Kidney (tissue), 14 donors: Measurements from ENCODE around the gene FUT8. TPM values are rescaled to one million over a fixed set of nuclear protein-coding genes. Genes with fewer than 3 reads are reported as not detected.

Experiments used
- DNase-seq, 5 donors: peaks; one replicate each; pipeline ENCODE4 v3.0.0-alpha.2; 2013 to 2020
- FAIRE-seq: peaks from 2 replicates; lab custom pipeline; 2012; peaks lifted over from hg19 to GRCh38; lab: Jason Lieb, UNC
- H3K27ac ChIP-seq, 2 donors: one replicate each; pipeline ENCODE4 v1.7.0; 2013; ENCODE audit warnings: low read depth in 2 of 2, low read length in 2 of 2, inconsistent platforms in 1 of 2
- H3K27me3 ChIP-seq: one replicate; pipeline ENCODE4 v1.7.1; 2013; ENCODE audit warnings: low read length, inconsistent platforms; ENCODE audit not compliant: control insufficient read depth, insufficient read depth
- H3K36me3 ChIP-seq, 3 donors: one replicate each; pipeline versions ENCODE4 v1.7.0 to v1.7.1; 2013; ENCODE audit warnings: low read length in 3 of 3, control low read depth in 1 of 3, inconsistent platforms in 1 of 3; ENCODE audit not compliant: insufficient read depth in 3 of 3, control insufficient read depth in 2 of 3
- H3K4me1 ChIP-seq, 3 donors: one replicate each; pipeline versions ENCODE4 v1.7.0 to v1.7.1; 2013; ENCODE audit warnings: low read length in 3 of 3, inconsistent platforms in 1 of 3, low read depth in 1 of 3; ENCODE audit not compliant: control insufficient read depth in 2 of 3, insufficient read depth in 2 of 3
- H3K4me3 ChIP-seq, 3 donors: one replicate each; pipeline versions ENCODE4 v1.7.0 to v1.8.1; 2013; ENCODE audit warnings: low read length in 3 of 3, control low read depth in 1 of 3, inconsistent platforms in 1 of 3
- H3K9ac ChIP-seq, 3 donors: one replicate each; pipeline versions ENCODE4 v1.7.0 to v1.7.1; 2013; ENCODE audit warnings: low read length in 3 of 3, control low read depth in 1 of 3, inconsistent platforms in 1 of 3
- H3K9me3 ChIP-seq, 3 donors: one replicate each; pipeline versions ENCODE4 v1.7.0 to v1.7.1; 2013; ENCODE audit warnings: low read length in 3 of 3, control low read depth in 1 of 3, inconsistent platforms in 1 of 3; ENCODE audit not compliant: control insufficient read depth in 2 of 3, insufficient read depth in 1 of 3
- CTCF ChIP-seq: IDR thresholded peaks from 3 replicates; pipeline ENCODE4 v1.5.1; 2012; ENCODE audit warnings: mild to moderate bottlenecking, moderate library complexity, borderline replicate concordance; ENCODE audit not compliant: insufficient read depth; ENCODE audit errors: extremely low read depth
- intact Hi-C: fragments of 100-400 bp; cut with DNase I; formaldehyde crosslinking; loops from one replicate; pipeline ENCODE4 v1.11.1; 2022
- polyA plus RNA-seq: library from polyadenylated mRNA; stranded (reverse); fragments of 350-450 nt; fragmentation: Illumina TruSeq; extraction: RNeasy Lipid Tissue Mini Kit (QIAGEN cat#74804); gene quantifications from one replicate; pipeline ENCODE4 v1.2.3, GENCODE V29; 2014; ENCODE audit warnings: low read depth, low replicate concordance; ENCODE audit not compliant: insufficient read depth
- total RNA-seq: library from RNA; stranded (reverse); fragmentation: NEBNext Ultra II Directional; extraction: Animal tissue kit (Norgen Biotek cat#: 25700); gene quantifications from one replicate; pipeline ENCODE4 v1.2.1, GENCODE V29; 2021
- donor health status: control.
- donor health status: control.
- donor health status: control.
- donor health status: control.
- donor health status: control.
- donor health status: DM: yes; HTN: yes; CAD: no.
- donor health status: Normal renal cell carcinoma (clear cell type).

The FUT8 gene
- total and polyA plus RNA-seq, 2 donors from 2014 or later, result 8.2 to 49.6 TPM

GRCh38 chr14:65415613-65416012 is 3.1 kb downstream of the FUT8 start:
- FAIRE-seq (no peak), DNase-seq (no peak)
- Histone ChIP-seq H3K9ac (no peak overlapping the region), H3K4me1 (peaks cover 0 to 4% (median 3%) of the 10 kb centered on the region in 3 donors), H3K9me3 (no peaks in the 10 kb centered on the region), H3K36me3 (no peaks in the 10 kb centered on the region), H3K27ac (no peak overlapping the region), H3K4me3 (no peak overlapping the region), H3K27me3 (no peaks in the 10 kb centered on the region)
- no peak for TF ChIP-seq CTCF
- intact Hi-C loops, result loop anchor here (10.0 kb wide), 1 partner anchor 409 kb away; no protein-coding TSS in a partner anchor

DNA sequence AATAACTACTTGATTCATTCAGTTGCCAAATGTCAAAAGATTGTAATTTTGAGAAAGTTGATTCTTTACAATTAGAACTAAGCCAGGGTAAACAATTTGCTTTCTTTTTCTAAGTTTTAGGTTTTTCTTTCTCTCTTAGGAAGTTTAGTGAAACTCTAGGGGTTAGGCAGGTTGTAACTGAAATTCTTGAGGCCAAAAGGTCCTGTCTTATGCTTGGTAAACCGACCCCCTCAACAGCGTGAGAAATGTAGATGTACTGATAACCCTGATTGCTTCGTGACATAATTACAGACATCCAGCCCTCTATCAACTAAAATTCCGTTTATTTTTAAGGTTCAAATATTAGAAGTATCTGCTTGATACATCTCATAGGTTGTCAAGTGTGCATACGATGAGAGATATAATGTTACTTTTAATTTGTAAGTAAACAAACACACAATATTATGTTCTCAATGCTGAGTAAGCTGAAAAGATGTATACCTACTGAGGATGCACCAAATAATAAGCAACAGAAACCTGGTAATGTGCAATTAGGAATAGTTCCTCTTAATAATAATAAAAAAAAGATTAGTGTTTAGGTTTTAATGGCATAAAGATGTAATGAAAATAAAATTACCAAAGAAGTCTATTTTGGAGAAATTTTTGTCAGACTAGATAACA is 7.2 kb downstream of the FUT8 start:
- H3K4me1 ChIP-seq, result no peaks in the 10 kb centered on the region
- H3K27me3 ChIP-seq, result no peaks in the 10 kb centered on the region
- no peak overlapping the region for H3K27ac ChIP-seq
- no peaks in the 10 kb centered on the region for H3K36me3 ChIP-seq
- FAIRE-seq (no peak), DNase-seq (no peak)
- TF ChIP-seq CTCF, result no peak
- H3K9ac ChIP-seq, result no peak overlapping the region
- H3K9me3 ChIP-seq, result no peaks in the 10 kb centered on the region
- H3K4me3 ChIP-seq, result no peak overlapping the region
- intact Hi-C loops, result loop anchor here (10.0 kb wide), 1 partner anchor 405 kb away; no protein-coding TSS in a partner anchor

- intact Hi-C loops, result no loop called here
- Histone ChIP-seq H3K36me3 (no peaks in the 10 kb centered on the region), H3K9ac (no peak overlapping the region), H3K9me3 (no peaks in the 10 kb centered on the region), H3K27ac (no peak overlapping the region), H3K4me3 (no peak overlapping the region), H3K27me3 (no peaks in the 10 kb centered on the region), H3K4me1 (no peaks in the 10 kb centered on the region)
- DNase-seq (peak in 2 of 5 donors; percentile 34 to 41), FAIRE-seq (no peak)
- TF ChIP-seq CTCF, result no peak
These were observed 8.9 kb downstream of the FUT8 start for GRCh38 chr14:65421201-65421981.
